Subcutaneous adipose tissue (tissue), 4 donors: ENCODE data around the gene TMEM63C. TPM values are rescaled to one million over a fixed set of nuclear protein-coding genes. Genes with fewer than 3 reads are reported as not detected.

Source experiments
- total RNA-seq, 4 donors: library from RNA; depleted of rRNA; stranded (reverse); fragments of >200 nt; gene quantifications; one replicate each; pipeline ENCODE4 v1.1.0, GENCODE V29; 2016
- TF ChIP-seq, protein P1 (sequence below): fragments of 450-650 bp; IDR thresholded peaks from one replicate; pipeline ENCODE4 v1.5.1; 2016; ENCODE audit warnings: low read depth, mild to moderate bottlenecking, control low read depth, antibody characterized with exemption, moderate library complexity

The TMEM63C gene
- total RNA-seq, 4 donors from 2014 or later: 0.17 TPM; not detected in 3

DNA sequence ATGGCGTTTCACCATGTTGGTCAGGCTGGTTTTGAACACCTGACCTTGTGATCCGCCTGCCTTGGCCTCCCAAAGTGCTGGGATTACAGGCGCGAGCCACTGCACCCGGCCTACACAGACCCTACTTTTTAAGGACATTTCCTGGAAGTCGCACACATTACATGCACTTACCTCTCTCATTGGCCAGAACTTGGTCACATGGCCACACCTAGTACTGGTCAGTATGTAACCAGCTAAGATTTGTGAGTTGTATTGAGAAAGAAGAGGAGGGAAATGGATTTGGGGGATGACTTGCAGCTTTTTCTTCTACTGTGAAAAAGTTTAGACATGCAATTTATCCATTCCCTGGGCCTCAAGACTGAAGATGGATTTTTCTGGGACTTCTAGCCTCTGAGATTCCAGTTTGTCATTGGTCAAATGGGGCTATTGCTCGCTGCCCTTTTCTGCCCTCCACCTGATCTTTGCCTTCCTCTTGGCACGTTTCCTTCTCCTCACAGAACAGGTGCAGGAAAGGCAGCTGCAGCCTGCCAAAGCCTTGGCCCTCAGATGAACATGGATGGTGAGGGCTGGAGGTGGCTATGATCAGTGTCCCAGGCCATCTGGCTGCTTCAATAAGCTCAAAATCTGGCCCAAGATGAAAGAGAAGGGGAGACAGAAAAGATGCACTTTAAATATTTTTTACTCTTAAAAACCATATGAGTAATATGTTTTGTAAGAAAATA, 32.9 kb upstream of the TMEM63C start:
- TF ChIP-seq, protein P1, sequence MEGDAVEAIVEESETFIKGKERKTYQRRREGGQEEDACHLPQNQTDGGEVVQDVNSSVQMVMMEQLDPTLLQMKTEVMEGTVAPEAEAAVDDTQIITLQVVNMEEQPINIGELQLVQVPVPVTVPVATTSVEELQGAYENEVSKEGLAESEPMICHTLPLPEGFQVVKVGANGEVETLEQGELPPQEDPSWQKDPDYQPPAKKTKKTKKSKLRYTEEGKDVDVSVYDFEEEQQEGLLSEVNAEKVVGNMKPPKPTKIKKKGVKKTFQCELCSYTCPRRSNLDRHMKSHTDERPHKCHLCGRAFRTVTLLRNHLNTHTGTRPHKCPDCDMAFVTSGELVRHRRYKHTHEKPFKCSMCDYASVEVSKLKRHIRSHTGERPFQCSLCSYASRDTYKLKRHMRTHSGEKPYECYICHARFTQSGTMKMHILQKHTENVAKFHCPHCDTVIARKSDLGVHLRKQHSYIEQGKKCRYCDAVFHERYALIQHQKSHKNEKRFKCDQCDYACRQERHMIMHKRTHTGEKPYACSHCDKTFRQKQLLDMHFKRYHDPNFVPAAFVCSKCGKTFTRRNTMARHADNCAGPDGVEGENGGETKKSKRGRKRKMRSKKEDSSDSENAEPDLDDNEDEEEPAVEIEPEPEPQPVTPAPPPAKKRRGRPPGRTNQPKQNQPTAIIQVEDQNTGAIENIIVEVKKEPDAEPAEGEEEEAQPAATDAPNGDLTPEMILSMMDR: no peak

DNA sequence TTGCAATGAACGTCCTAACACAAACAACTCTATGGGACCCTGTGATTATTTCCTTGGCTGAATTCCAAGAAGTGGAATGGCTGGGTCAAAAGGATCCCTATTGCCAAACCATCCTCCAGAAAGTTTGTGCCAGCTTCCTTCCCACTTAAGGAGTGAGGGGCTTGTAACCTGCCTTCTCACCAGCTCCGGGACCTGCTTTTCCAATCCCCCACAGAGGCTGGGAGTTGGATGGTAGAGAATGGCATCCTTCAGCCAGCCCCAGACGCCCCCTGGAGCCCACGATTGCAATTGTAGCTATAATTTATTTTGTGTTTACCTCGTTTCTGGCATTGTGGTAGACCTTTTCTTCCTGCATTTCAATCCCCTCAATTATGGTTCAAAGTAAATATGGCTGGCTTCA, 30.4 kb upstream of the TMEM63C start:
- TF ChIP-seq, protein P1: no peak

DNA sequence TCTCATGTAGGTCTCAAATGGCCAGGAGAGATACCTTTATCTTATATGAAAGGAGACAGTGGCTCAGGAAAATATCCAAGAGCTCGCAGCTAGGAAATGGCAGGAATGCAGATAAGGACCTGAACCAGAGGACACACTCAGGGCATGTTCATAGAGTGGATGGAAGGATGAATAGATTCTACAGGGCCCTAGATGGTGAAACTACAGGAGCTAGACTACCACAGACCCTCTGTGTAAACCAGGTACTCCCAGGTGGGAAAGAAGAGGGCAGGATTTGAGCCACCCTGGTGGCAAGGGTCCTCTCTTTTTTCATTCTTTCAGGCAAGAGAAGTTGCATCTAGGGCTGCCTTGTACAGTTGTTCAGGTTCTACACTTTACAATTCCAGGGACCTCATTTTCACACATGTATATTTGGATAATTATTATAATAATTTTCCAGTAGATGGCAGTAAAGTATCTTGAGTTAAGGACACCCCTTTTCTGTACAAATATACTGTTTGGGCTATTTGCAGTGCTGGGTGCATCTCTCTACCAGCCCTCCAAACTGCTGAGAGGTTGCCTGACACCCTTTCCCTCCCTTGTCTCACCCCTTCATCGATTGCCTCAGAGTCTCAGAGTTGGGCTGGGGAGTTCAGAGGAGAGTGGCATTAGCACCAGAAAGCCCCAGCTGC, 29.5 kb upstream of the TMEM63C start:
- TF ChIP-seq, protein P1: no peak

DNA sequence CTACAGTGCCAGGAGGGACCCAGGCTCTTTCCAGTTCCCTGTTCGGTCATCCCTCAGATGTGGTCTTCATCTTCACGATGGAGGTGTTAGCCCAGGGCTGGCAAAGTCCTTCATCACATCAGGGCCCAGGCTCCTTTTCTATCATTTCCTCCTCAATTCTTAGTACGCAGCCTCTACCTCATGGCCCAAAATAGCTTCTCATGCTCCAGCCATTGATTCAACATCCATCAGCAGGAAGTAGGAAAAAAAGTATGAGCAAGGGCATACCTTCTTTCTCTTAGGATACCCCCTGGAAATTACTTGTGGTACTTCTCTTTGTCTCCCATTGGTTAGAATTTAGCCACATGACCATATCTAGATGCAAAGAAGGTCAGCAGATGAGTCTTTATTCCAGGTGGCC, 27.8 kb upstream of the TMEM63C start:
- TF ChIP-seq, protein P1: no peak

DNA sequence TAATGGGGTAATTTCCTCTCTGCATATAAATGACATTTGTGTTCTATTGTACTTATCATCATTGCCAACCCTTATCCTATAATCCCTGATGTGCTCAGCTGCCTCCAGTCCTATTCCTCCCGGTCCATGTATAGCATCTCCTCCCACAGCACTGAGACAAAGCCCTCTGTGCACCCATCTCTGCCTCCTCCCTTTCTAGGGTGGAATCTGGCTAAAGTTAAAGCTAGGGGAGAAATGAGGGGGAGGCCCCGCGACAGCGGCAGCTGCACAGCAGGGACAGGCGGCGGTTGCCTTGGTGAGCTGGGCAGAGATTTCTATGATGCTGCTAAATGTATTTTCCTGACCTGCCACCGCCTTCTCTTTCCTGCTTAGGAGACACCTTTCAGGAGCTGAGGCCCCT, 27.2 kb upstream of the TMEM63C start:
- TF ChIP-seq, protein P1: no peak

DNA sequence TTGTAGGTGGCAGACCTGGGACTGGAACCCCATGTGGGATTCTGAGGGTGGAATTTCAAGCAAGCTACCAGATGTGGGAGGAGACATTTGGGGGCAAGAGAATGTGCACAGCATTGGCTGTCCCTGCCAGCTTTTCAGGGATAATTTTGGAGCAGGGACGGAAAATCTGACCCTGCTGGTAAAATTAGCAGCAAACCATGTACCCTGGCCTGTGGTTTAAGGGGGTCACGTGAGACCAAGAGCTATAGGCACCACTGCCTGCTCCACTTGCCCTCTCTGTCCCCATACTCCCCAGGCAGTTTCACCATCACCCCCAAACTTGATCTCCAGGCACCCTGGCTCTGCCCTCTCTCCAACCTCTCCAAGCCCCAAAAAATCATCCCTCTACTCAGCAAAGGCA, 26.5 kb upstream of the TMEM63C start:
- TF ChIP-seq, protein P1: no peak

DNA sequence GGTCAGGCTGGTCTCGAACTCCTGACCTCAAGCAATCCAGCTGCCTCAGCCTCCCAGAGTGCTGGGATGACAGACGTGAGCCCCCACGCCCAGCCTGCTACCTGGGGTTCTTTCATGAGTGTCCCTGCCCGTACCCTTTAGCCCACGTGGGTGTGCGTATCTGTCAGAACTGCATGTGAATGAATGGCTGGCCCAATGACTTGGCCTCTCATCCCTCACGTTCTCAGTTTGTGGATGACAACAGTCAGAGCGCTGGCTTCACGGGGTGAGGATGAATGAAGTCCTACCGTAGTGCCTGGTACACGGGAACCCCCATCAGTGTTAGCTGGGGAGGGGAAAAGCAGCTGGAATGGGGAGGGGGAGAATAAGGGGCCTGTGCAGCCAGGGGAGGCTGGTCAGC, 23.9 kb upstream of the TMEM63C start:
- TF ChIP-seq, protein P1: no peak
